ENCODE measurements around the gene ZNF175.

Gene ZNF175

GRCh38 chr19:51572410-51572809, 1.3 kb downstream of the ZNF175 start:
- 6% methylated on average over 2 of the region's 3 CpGs for WGBS (ENCODE audit: insufficient coverage)
- H3K36me3 ChIP-seq (ENCODE audit: control insufficient read depth in 4 of 4, insufficient read depth in 4 of 4, low read length in 3 of 4) = peaks cover 4 to 26% (median 14%) of the 10 kb centered on the region in 4 experiments
- peak; percentile 56 to 84 (median 69) for DNase-seq
- ChIA-PET POLR2A (interaction anchor here (1.5 kb wide), 1 partner anchor 26 kb away, joined by 3 read pairs; no protein-coding TSS in a partner anchor), CTCF (interaction anchor here (1.2 to 1.3 kb wide), 2 partner anchors 57 to 87 kb away, joined by 3 read pairs; no protein-coding TSS in a partner anchor)
- H3K27ac ChIP-seq (ENCODE audit: insufficient read depth in 1 of 2, low read depth in 1 of 2, low read length in 2 of 2, poor library complexity in 1 of 2, severe bottlenecking in 2 of 2) = peak overlapping the region in 1 of 2 experiments; percentile 79
- peak overlapping the region in 5 of 7 experiments; percentile 33 to 89 (median 86) for H3K4me3 ChIP-seq (ENCODE audit: control insufficient read depth in 1 of 7, extremely low read depth in 1 of 7, insufficient read depth in 4 of 7, low read depth in 2 of 7, low read length in 6 of 7)
- H3K4me1 ChIP-seq (ENCODE audit: control extremely low read depth in 1 of 4, control insufficient read depth in 4 of 4, insufficient read depth in 4 of 4, low read length in 3 of 4) = peaks cover 0 to 24% (median 20%) of the 10 kb centered on the region in 4 experiments
- H3K27me3 ChIP-seq (replicated peaks in 2 of 5; ENCODE audit: control insufficient read depth in 4 of 5, insufficient read depth in 5 of 5, low read length in 4 of 5) = peaks cover 0 to 10% (median 0%) of the 10 kb centered on the region in 5 experiments
- no peaks in the 10 kb centered on the region for H3K9me3 ChIP-seq (ENCODE audit: control extremely low read depth in 1 of 5, control insufficient read depth in 4 of 5, insufficient read depth in 2 of 5, low read depth in 1 of 5, low read length in 4 of 5)

- WGBS (ENCODE audit: insufficient coverage) = 100% methylated on average over 3 of the region's 4 CpGs
- H3K27ac ChIP-seq (ENCODE audit: insufficient read depth in 1 of 2, low read depth in 1 of 2, low read length in 2 of 2, poor library complexity in 1 of 2, severe bottlenecking in 2 of 2) = peak overlapping the region in 1 of 2 experiments; percentile 79
- CTCF ChIA-PET = interaction anchor here (1.2 to 1.3 kb wide), 2 partner anchors 57 to 87 kb away, joined by 3 read pairs; no protein-coding TSS in a partner anchor
- DNase-seq = no peak
- POLR2A ChIA-PET = interaction anchor here (1.5 kb wide), 1 partner anchor 26 kb away, joined by 3 read pairs; no protein-coding TSS in a partner anchor
- H3K4me1 ChIP-seq (ENCODE audit: control extremely low read depth in 1 of 4, control insufficient read depth in 4 of 4, insufficient read depth in 4 of 4, low read length in 3 of 4) = peaks cover 0 to 24% (median 18%) of the 10 kb centered on the region in 4 experiments
- peaks cover 0 to 10% (median 0%) of the 10 kb centered on the region in 5 experiments for H3K27me3 ChIP-seq (replicated peaks in 2 of 5; ENCODE audit: control insufficient read depth in 4 of 5, insufficient read depth in 5 of 5, low read length in 4 of 5)
- H3K36me3 ChIP-seq (ENCODE audit: control insufficient read depth in 4 of 4, insufficient read depth in 4 of 4, low read length in 3 of 4) = peaks cover 4 to 26% (median 14%) of the 10 kb centered on the region in 4 experiments
- peak overlapping the region in 1 of 7 experiments; percentile 85 for H3K4me3 ChIP-seq (ENCODE audit: control insufficient read depth in 1 of 7, extremely low read depth in 1 of 7, insufficient read depth in 4 of 7, low read depth in 2 of 7, low read length in 6 of 7)
- no peaks in the 10 kb centered on the region for H3K9me3 ChIP-seq (ENCODE audit: control extremely low read depth in 1 of 5, control insufficient read depth in 4 of 5, insufficient read depth in 2 of 5, low read depth in 1 of 5, low read length in 4 of 5)
Measured at GRCh38 chr19:51572908-51573307, 1.8 kb downstream of the ZNF175 start.

- H3K27ac ChIP-seq (ENCODE audit: insufficient read depth in 1 of 2, low read depth in 1 of 2, low read length in 2 of 2, poor library complexity in 1 of 2, severe bottlenecking in 2 of 2) = peak overlapping the region in 1 of 2 experiments; percentile 79
- no peaks in the 10 kb centered on the region for H3K9me3 ChIP-seq (ENCODE audit: control extremely low read depth in 1 of 5, control insufficient read depth in 4 of 5, insufficient read depth in 2 of 5, low read depth in 1 of 5, low read length in 4 of 5)
- WGBS (ENCODE audit: insufficient coverage) = 79% methylated on average over 3 of the region's 3 CpGs
- H3K4me3 ChIP-seq (ENCODE audit: control insufficient read depth in 1 of 7, extremely low read depth in 1 of 7, insufficient read depth in 4 of 7, low read depth in 2 of 7, low read length in 6 of 7) = no peak overlapping the region
- CTCF ChIA-PET = interaction anchor here (1.2 to 1.3 kb wide), 2 partner anchors 58 to 86 kb away, joined by 3 read pairs; no protein-coding TSS in a partner anchor
- peaks cover 4 to 26% (median 14%) of the 10 kb centered on the region in 4 experiments for H3K36me3 ChIP-seq (ENCODE audit: control insufficient read depth in 4 of 4, insufficient read depth in 4 of 4, low read length in 3 of 4)
- H3K27me3 ChIP-seq (replicated peaks in 2 of 5; ENCODE audit: control insufficient read depth in 4 of 5, insufficient read depth in 5 of 5, low read length in 4 of 5) = peaks cover 0 to 9% (median 0%) of the 10 kb centered on the region in 5 experiments
- POLR2A ChIA-PET = interaction anchor here (1.5 kb wide), 1 partner anchor 27 kb away, joined by 3 read pairs; no protein-coding TSS in a partner anchor
- no peak for DNase-seq
- H3K4me1 ChIP-seq (ENCODE audit: control extremely low read depth in 1 of 4, control insufficient read depth in 4 of 4, insufficient read depth in 4 of 4, low read length in 3 of 4) = peaks cover 0 to 24% (median 18%) of the 10 kb centered on the region in 4 experiments
Measured at GRCh38 chr19:51573331-51573730, 2.2 kb downstream of the ZNF175 start.

GRCh38 chr19:51576850-51577249, 5.8 kb downstream of the ZNF175 start:
- WGBS (ENCODE audit: insufficient coverage) = 94% methylated on average over 4 of the region's 6 CpGs
- Histone ChIP-seq H3K4me1 (ENCODE audit: control extremely low read depth in 1 of 4, control insufficient read depth in 4 of 4, insufficient read depth in 4 of 4, low read length in 3 of 4) (peaks cover 0 to 19% (median 14%) of the 10 kb centered on the region in 4 experiments), H3K9me3 (ENCODE audit: control extremely low read depth in 1 of 5, control insufficient read depth in 4 of 5, insufficient read depth in 2 of 5, low read depth in 1 of 5, low read length in 4 of 5) (peaks cover 0 to 1% (median 0%) of the 10 kb centered on the region in 5 experiments), H3K36me3 (ENCODE audit: control insufficient read depth in 4 of 4, insufficient read depth in 4 of 4, low read length in 3 of 4) (peaks cover 7 to 42% (median 33%) of the 10 kb centered on the region in 4 experiments), H3K27me3 (replicated peaks in 2 of 5; ENCODE audit: control insufficient read depth in 4 of 5, insufficient read depth in 5 of 5, low read length in 4 of 5) (no peaks in the 10 kb centered on the region), H3K27ac (ENCODE audit: insufficient read depth in 1 of 2, low read depth in 1 of 2, low read length in 2 of 2, poor library complexity in 1 of 2, severe bottlenecking in 2 of 2) (no peak overlapping the region), H3K4me3 (ENCODE audit: control insufficient read depth in 1 of 7, extremely low read depth in 1 of 7, insufficient read depth in 4 of 7, low read depth in 2 of 7, low read length in 6 of 7) (no peak overlapping the region)
- CTCF ChIA-PET = interaction anchor here (1.5 kb wide), 1 partner anchor 104 kb away, joined by 4 read pairs; no protein-coding TSS in a partner anchor
- POLR2A ChIA-PET = no interaction called here
- DNase-seq = no peak

GRCh38 chr19:51586103-51586728, 15.1 kb downstream of the ZNF175 start:
- no peak overlapping the region for H3K4me3 ChIP-seq (ENCODE audit: control insufficient read depth in 1 of 7, extremely low read depth in 1 of 7, insufficient read depth in 4 of 7, low read depth in 2 of 7, low read length in 6 of 7)
- peaks cover 26 to 68% (median 46%) of the 10 kb centered on the region in 4 experiments for H3K36me3 ChIP-seq (ENCODE audit: control insufficient read depth in 4 of 4, insufficient read depth in 4 of 4, low read length in 3 of 4)
- CTCF ChIA-PET = interaction anchor here (0.7 kb wide), 1 partner anchor 75 kb away, joined by 3 read pairs; no protein-coding TSS in a partner anchor
- H3K9me3 ChIP-seq (ENCODE audit: control extremely low read depth in 1 of 5, control insufficient read depth in 4 of 5, insufficient read depth in 2 of 5, low read depth in 1 of 5, low read length in 4 of 5) = peaks cover 13 to 37% (median 20%) of the 10 kb centered on the region in 5 experiments
- no CpG with 5 or more reads among the region's 1 CpG for WGBS (ENCODE audit: insufficient coverage)
- no peaks in the 10 kb centered on the region for H3K4me1 ChIP-seq (ENCODE audit: control extremely low read depth in 1 of 4, control insufficient read depth in 4 of 4, insufficient read depth in 4 of 4, low read length in 3 of 4)
- H3K27ac ChIP-seq (ENCODE audit: insufficient read depth in 1 of 2, low read depth in 1 of 2, low read length in 2 of 2, poor library complexity in 1 of 2, severe bottlenecking in 2 of 2) = no peak overlapping the region
- no peaks in the 10 kb centered on the region for H3K27me3 ChIP-seq (replicated peaks in 2 of 5; ENCODE audit: control insufficient read depth in 4 of 5, insufficient read depth in 5 of 5, low read length in 4 of 5)
- peak in 1 of 3 donors; percentile 10 for DNase-seq
- POLR2A ChIA-PET = no interaction called here

- peaks cover 24 to 62% (median 40%) of the 10 kb centered on the region in 4 experiments for H3K36me3 ChIP-seq (ENCODE audit: control insufficient read depth in 4 of 4, insufficient read depth in 4 of 4, low read length in 3 of 4)
- no peaks in the 10 kb centered on the region for H3K27me3 ChIP-seq (replicated peaks in 2 of 5; ENCODE audit: control insufficient read depth in 4 of 5, insufficient read depth in 5 of 5, low read length in 4 of 5)
- WGBS (ENCODE audit: insufficient coverage) = 100% methylated on average over 4 of the region's 4 CpGs
- peaks cover 13 to 37% (median 20%) of the 10 kb centered on the region in 5 experiments for H3K9me3 ChIP-seq (ENCODE audit: control extremely low read depth in 1 of 5, control insufficient read depth in 4 of 5, insufficient read depth in 2 of 5, low read depth in 1 of 5, low read length in 4 of 5)
- no peak overlapping the region for H3K4me3 ChIP-seq (ENCODE audit: control insufficient read depth in 1 of 7, extremely low read depth in 1 of 7, insufficient read depth in 4 of 7, low read depth in 2 of 7, low read length in 6 of 7)
- ChIA-PET CTCF (no interaction called here), POLR2A (no interaction called here)
- H3K27ac ChIP-seq (ENCODE audit: insufficient read depth in 1 of 2, low read depth in 1 of 2, low read length in 2 of 2, poor library complexity in 1 of 2, severe bottlenecking in 2 of 2) = no peak overlapping the region
- no peak for DNase-seq
- H3K4me1 ChIP-seq (ENCODE audit: control extremely low read depth in 1 of 4, control insufficient read depth in 4 of 4, insufficient read depth in 4 of 4, low read length in 3 of 4) = no peaks in the 10 kb centered on the region
Measured at GRCh38 chr19:51586799-51587198, 15.7 kb downstream of the ZNF175 start.
